ENCODE results near the gene SSR4. TPM values are rescaled to one million over a fixed set of nuclear protein-coding genes. Genes with fewer than 3 reads are reported as not detected.
"Not testable (repeated sequence)": the region's sequence is repeated elsewhere in the genome, so short reads cannot be mapped to it uniquely, and the experiment has no call there.

SSR4 gene
- total and polyA plus RNA-seq, 2 donors (not counting 1 experiment from before 2014, with no cell fraction given): 134 to 297 TPM

DNA sequence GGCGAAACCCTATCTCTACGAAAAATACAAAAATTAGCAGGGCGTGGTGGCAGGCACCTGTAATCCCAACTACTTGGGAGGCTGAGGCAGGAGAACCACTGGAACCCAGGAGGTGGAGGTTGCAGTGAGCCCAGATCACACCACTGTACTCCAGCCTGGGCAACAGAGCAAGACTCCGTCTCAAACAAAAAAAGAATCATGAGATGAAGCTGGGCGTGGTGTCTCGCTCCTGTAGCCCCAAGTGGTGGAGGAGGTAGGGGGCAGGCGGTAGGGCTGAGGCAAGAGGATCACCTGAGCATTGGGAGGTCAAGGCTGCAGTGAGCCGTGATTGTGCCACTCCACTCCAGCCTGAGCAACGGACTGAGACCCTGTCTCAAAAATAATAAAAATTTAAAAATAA is 23.6 kb downstream of the SSR4 start:
- H3K27ac ChIP-seq (ENCODE audit: low read length in 2 of 2); H3K4me3 ChIP-seq (ENCODE audit: control extremely low read depth in 1 of 5, extremely low read depth in 1 of 5, insufficient read depth in 1 of 5, low read depth in 2 of 5, low read length in 4 of 5); ATAC-seq (ENCODE audit: low read depth); H3K36me3 ChIP-seq (replicated peaks in 1 of 2; ENCODE audit: control extremely low read depth in 1 of 2, control insufficient read depth in 1 of 2, extremely low read depth in 1 of 2, insufficient read depth in 2 of 2, low read length in 1 of 2); H4K20me1 ChIP-seq (ENCODE audit: control insufficient read depth, insufficient read depth, low read length, poor library complexity, severe bottlenecking); H3K9ac ChIP-seq (ENCODE audit: low read length); intact Hi-C loops (cut with micrococcal nuclease); H3K9me3 Mint-ChIP-seq (ENCODE audit: insufficient read depth); H3K79me2 ChIP-seq (ENCODE audit: control insufficient read depth, insufficient read depth, low read length); H3K9me3 ChIP-seq (ENCODE audit: control extremely low read depth in 1 of 3, control insufficient read depth in 2 of 3, insufficient read depth in 1 of 3, low read length in 2 of 3); DNase-seq; H2AFZ ChIP-seq (ENCODE audit: insufficient read depth, low read depth, low read length, poor library complexity, severe bottlenecking); H3K4me3 Mint-ChIP-seq; H3K4me2 ChIP-seq (replicated peaks; ENCODE audit: low read depth, low read length, poor library complexity, severe bottlenecking); CTCF ChIA-PET; H3K27ac Mint-ChIP-seq: not testable (repeated sequence)
- peaks cover 0 to 35% (median 4%) of the 10 kb centered on the region in 4 experiments for H3K27me3 ChIP-seq (replicated peaks in 1 of 4; ENCODE audit: control extremely low read depth in 1 of 4, control insufficient read depth in 3 of 4, insufficient read depth in 4 of 4, low read length in 3 of 4)
- Mint-ChIP-seq H3K27me3 (peaks cover 21% of the 10 kb centered on the region), H3K4me1 (peaks cover 16% of the 10 kb centered on the region)
- no CpG with 5 or more reads among the region's 9 CpGs for WGBS (ENCODE audit: insufficient coverage)
- POLR2A ChIA-PET: interaction anchor here (0.7 kb wide), 1 partner anchor 21 kb away, joined by 3 read pairs; no protein-coding TSS in a partner anchor
- peaks cover 4 to 23% of the 10 kb centered on the region in 2 donors for H3K4me1 ChIP-seq (ENCODE audit: control insufficient read depth in 2 of 2, insufficient read depth in 2 of 2, low read length in 2 of 2)

DNA sequence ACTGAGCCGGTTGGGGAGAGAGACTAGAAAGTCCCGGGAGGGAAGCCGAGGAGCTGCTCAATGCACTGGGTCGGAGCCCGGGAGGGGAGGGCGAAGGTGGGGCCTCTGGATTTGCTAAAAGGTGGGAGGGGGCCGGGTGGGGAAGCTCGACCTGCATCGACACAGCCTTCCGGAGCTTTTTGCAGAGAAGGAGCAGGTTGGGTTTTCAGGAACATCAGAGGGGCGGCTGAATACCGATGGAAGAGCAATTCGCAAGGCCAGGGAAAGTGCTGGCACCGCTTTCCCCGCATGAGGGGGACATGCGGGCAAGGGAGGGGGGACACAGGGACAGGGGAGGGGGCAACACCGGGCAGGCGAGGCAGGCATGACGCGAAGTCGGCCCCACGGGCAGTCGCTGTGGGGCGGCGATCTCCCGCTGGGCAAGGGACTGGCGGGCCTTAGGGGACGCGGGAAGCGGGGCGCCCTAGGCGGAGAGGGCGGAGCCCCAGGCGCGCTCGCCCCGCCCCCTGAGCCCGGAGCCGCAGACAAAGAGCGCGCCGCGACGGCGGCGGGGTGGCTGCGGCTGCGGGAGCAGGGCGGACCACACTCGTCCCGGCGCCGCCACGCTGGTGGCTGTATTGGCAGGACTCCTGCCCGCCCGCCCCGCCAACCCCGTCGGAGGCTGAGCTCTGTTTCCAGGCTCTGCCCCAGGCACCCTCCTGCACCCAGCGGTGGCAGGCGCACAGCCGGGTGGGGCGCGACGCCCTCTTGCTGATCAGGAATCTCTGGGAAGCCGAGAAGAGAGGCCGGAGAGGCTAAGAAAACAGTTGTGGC is 24.3 kb downstream of the SSR4 start:
- peak; percentile 81 for ATAC-seq (ENCODE audit: low read depth)
- CTCF ChIA-PET: no interaction called here
- Histone ChIP-seq H3K36me3 (replicated peaks in 1 of 2; ENCODE audit: control extremely low read depth in 1 of 2, control insufficient read depth in 1 of 2, extremely low read depth in 1 of 2, insufficient read depth in 2 of 2, low read length in 1 of 2) (no peaks in the 10 kb centered on the region), H3K27me3 (replicated peaks in 1 of 4; ENCODE audit: control extremely low read depth in 1 of 4, control insufficient read depth in 3 of 4, insufficient read depth in 4 of 4, low read length in 3 of 4) (peaks cover 0 to 35% (median 4%) of the 10 kb centered on the region in 4 experiments), H3K9me3 (ENCODE audit: control extremely low read depth in 1 of 3, control insufficient read depth in 2 of 3, insufficient read depth in 1 of 3, low read length in 2 of 3) (no peaks in the 10 kb centered on the region), H3K27ac (ENCODE audit: low read length in 2 of 2) (no peak overlapping the region), H3K79me2 (ENCODE audit: control insufficient read depth, insufficient read depth, low read length) (no peaks in the 10 kb centered on the region), H3K9ac (ENCODE audit: low read length) (peak overlapping the region; percentile 34), H2AFZ (ENCODE audit: insufficient read depth, low read depth, low read length, poor library complexity, severe bottlenecking) (peak overlapping the region; percentile 35), H3K4me3 (ENCODE audit: control extremely low read depth in 1 of 5, extremely low read depth in 1 of 5, insufficient read depth in 1 of 5, low read depth in 2 of 5, low read length in 4 of 5) (peak overlapping the region in 4 of 5 experiments; percentile 13 to 45 (median 40)), H3K4me1 (ENCODE audit: control insufficient read depth in 2 of 2, insufficient read depth in 2 of 2, low read length in 2 of 2) (peaks cover 4 to 23% of the 10 kb centered on the region in 2 donors), H4K20me1 (ENCODE audit: control insufficient read depth, insufficient read depth, low read length, poor library complexity, severe bottlenecking) (no peaks in the 10 kb centered on the region), H3K4me2 (replicated peaks; ENCODE audit: low read depth, low read length, poor library complexity, severe bottlenecking) (peak overlapping the region; percentile 72)
- DNase-seq: peak; percentile 64
- Mint-ChIP-seq H3K9me3 (ENCODE audit: insufficient read depth) (no peaks in the 10 kb centered on the region), H3K27me3 (peaks cover 20% of the 10 kb centered on the region), H3K27ac (no peak overlapping the region), H3K4me1 (peaks cover 16% of the 10 kb centered on the region), H3K4me3 (peak overlapping the region; percentile 47)
- 10% methylated on average over 58 of the region's 67 CpGs for WGBS (ENCODE audit: insufficient coverage)
- intact Hi-C loops (cut with micrococcal nuclease): no loop called here
- TF ChIP-seq CTCF (IDR thresholded peaks at IDR 0.05) (no peak), EZH2 (IDR thresholded peaks at IDR 0.05; ENCODE audit: borderline replicate concordance, insufficient read depth, low read depth, low read length, poor library complexity, severe bottlenecking) (no peak)
- POLR2A ChIA-PET: interaction anchor here (0.7 kb wide), 1 partner anchor 21 kb away, joined by 3 read pairs; no protein-coding TSS in a partner anchor

All from B cell (primary cell).